Bone marrow (tissue), 2 donors: Measurements from ENCODE around the gene DLG1.

Source experiments
- DNase-seq, 2 donors: peaks; one replicate each; lab custom pipeline; 2025; lab: John Stamatoyannopoulos, UW

DLG1 gene

DNA sequence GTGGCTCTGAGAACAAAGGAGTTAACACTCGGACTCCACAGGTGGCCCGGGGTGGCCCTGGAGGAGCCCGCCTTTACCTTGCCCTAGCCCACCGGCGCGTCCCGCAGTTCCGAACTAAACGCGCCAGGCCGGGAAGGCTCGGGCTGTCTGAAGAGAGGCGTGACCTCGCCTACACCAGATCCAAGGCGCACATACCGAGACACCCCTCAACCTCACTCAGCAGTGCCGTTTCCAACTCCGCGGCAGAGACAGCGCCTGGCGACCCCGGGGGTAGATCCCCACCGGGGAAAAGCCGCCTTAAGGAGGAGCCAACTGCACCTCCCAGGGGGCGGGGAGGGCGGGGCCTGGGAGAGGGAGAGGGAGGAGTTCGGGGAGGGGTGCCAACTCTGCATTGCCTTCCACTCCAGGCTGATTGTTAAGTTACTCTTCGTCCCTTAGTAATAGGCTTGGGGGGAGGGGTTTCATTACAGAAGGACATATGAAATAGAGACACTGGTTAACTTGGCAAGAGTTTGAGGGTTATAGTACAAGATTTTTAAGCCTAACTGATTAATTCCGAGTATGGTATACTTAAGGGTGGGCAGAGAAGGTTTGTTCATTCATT lies at the start of gene DLG1:
Gene DLG1, minus strand, starts transcription at position 272 of the 604 bp plus-strand sequence. CDS start 1,408 bp downstream, outside the sequence.
- DNase-seq: peak; percentile 60 to 88

GRCh38 chr3:197348014-197348413 lies 49.6 kb upstream of the DLG1 start:
- no peak for DNase-seq

GRCh38 chr3:197345390-197345789 lies 47.0 kb upstream of the DLG1 start:
- no peak for DNase-seq

GRCh38 chr3:197344582-197345318 lies 46.3 kb upstream of the DLG1 start:
- no peak for DNase-seq

GRCh38 chr3:197343656-197344408 lies 45.4 kb upstream of the DLG1 start:
- DNase-seq: no peak

- DNase-seq: no peak
These were observed 44.7 kb upstream of the DLG1 start for GRCh38 chr3:197343111-197343510.

GRCh38 chr3:197340521-197340871 lies 42.1 kb upstream of the DLG1 start:
- no peak for DNase-seq

- no peak for DNase-seq
These were observed 41.6 kb upstream of the DLG1 start for GRCh38 chr3:197339841-197340520.

DNA sequence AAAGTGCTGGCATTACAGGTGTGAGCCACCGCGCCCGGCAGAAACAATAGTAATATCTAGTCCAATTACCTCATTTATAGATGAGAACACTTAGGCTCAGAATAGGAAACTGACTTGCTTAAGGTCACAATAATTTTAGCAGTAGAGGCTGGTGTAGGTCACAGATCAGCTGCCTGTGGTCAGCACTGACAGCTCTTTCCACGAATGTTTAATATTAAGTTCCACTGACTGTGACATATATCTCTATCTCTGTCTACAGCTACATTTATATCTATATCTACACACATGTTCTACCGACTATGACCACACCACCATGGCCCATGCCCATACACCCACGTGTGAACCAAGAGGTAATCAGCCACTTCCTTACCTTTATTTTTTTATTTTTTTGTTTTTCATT lies 40.2 kb upstream of the DLG1 start:
- DNase-seq: no peak

DNA sequence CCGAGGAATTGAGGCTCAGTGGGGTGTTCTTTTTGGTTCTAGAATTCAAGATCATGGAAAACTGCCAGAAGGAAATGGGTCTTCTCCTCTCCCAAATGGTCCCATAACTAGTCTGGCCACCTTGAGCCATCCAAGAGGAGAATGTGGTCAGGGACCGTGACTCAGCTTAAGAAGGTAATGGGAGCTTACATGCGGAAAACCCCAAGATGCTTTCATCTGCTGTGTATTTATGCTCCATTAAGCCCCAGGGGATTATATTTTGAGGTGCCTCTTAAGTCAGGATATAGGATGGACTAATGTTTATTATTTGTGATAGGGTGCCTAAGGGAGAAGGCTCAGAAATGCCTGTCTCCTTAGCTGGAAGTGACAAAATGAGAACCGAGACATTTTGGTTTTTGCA lies 39.2 kb upstream of the DLG1 start:
- DNase-seq: no peak

- DNase-seq: no peak
These were observed 38.8 kb upstream of the DLG1 start for GRCh38 chr3:197337214-197337613.

GRCh38 chr3:197336348-197336747 lies 37.9 kb upstream of the DLG1 start:
- DNase-seq: no peak

GRCh38 chr3:197335428-197336132 lies 37.2 kb upstream of the DLG1 start:
- no peak for DNase-seq

DNA sequence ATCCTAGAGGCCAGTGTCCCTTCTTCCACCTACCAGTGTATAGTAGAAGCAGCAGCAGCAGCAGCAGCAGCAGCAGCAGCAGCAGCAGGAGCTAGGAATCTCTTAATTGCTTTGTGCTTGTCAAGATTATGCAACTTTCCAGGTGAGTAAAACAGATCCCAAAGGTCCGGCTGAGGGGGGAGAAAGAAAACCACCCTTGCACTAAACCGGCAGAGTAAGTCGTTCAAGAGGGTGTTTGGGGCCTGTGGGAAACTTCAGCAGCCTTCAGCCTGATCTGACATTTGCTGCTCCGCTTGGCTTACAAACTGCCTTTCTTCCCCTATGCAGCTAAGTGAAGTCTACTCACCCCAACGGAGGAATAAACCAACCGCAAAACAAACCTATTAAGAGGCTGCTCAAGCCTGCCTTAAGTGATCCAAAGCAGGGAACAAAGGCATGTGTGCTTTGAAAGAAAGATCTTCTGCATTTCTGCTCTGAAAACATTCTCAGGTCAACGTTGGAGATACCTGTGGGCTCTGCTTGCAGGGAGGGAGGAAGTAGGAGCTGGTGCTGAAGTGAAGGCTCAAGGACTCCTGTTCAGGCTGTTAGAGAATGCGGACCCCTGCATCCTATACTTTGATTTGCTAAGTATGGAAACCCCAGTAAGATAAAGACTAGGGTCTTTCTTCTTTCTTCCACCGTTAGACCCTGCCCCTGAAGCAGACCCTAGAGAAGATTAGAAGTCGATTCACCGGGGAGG lies 35.7 kb upstream of the DLG1 start:
- no peak for DNase-seq

- no peak for DNase-seq
These were observed 32.7 kb upstream of the DLG1 start for GRCh38 chr3:197331131-197331530.

DNA sequence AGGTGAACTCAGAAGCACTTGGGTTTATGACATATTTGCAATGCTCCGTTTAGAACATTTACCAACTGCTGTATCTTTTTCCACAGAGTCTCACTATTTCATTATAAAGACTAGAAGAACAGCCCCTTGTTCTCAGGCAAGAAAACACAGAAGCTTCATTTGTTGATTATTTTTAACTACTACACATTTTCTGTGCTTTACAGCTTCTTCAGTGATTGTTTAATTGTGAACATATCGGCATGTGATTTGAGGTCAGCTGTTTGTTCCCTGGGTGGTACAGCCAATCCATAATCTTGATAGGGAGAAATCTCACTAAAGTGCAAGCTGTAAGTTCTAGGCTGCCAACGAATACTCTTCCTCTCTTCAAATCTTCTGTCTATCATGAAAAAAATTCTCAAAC lies 31.0 kb upstream of the DLG1 start:
- DNase-seq: no peak

DNA sequence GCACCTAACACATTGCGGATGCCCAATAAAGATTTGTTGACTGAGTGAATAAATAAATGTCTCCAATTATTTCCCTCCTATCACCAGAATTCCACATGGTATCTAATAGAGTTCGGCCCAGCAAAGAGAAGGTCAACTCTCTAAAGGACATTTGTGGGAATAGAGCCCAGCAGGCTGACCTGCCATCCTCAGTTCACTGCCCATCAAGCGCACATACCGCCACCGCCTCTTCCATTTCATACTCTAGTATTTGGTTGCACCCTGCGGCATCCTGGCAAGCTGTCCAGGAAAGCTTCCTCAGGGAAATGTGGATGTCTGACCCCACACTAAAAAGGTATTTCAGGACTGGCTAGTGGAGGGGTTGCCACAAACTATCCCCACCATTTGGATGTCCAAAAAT lies 29.8 kb upstream of the DLG1 start:
- no peak for DNase-seq

GRCh38 chr3:197327701-197328100 lies 29.3 kb upstream of the DLG1 start:
- DNase-seq: no peak

GRCh38 chr3:197325773-197326172 lies 27.4 kb upstream of the DLG1 start:
- no peak for DNase-seq

GRCh38 chr3:197322149-197322548 lies 23.7 kb upstream of the DLG1 start:
- DNase-seq: no peak

DNA sequence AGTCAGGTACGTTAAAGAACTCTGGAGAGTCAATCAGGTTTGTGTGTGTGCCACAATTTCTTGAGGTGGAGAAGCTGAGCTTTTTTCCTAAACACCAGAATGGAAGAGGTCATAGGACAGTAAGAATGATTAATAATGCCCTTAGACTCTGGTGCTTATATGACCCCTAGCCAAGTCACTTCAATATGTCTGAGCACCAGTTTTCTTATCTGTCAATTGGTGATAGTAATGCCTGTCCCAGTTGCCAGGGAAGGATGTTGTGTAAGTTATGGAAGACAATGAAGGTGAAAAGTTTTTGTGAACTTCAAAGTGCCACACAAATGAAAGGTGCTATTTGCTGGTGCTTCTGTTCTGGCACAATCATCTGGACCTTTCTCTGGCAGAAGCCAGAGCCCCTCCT lies 22.2 kb upstream of the DLG1 start:
- DNase-seq: no peak
